Loucy (cell line): ENCODE results near the gene RDH12.
"Not testable (repeated sequence)": the region's sequence is repeated elsewhere in the genome, so short reads cannot be mapped to it uniquely, and the experiment has no call there.

Experiments
- H2AFZ ChIP-seq: fragments of 200-600 bp; sonication (generic); 2 replicates; pipeline ENCODE4 v1.6.0; 2016; ENCODE audit warnings: antibody characterized with exemption, mild to moderate bottlenecking, low read length, moderate library complexity
- H3F3A ChIP-seq: fragments of 200-600 bp; 2 replicates; pipeline ENCODE4 v1.6.0; 2016; ENCODE audit warnings: antibody characterized with exemption, low read depth, mild to moderate bottlenecking
- H3K27me3 ChIP-seq: fragments of 200-600 bp; sonication (generic); 2 replicates; pipeline ENCODE4 v1.6.1; 2014; ENCODE audit warnings: low read length, mild to moderate bottlenecking; ENCODE audit not compliant: insufficient read depth, poor library complexity, severe bottlenecking
- H3K36me3 ChIP-seq: fragments of 200-600 bp; sonication (generic); 2 replicates; pipeline ENCODE4 v1.6.1; 2016; ENCODE audit warnings: low read length; ENCODE audit not compliant: insufficient read depth
- H3K4me1 ChIP-seq: fragments of 200-600 bp; sonication (generic); 2 replicates; pipeline ENCODE4 v1.5.1; 2014; ENCODE audit warnings: low read length, mild to moderate bottlenecking; ENCODE audit not compliant: insufficient read depth, poor library complexity, severe bottlenecking
- H3K4me2 ChIP-seq: fragments of 200-600 bp; sonication (generic); 2 replicates; pipeline ENCODE4 v1.6.0; 2014; ENCODE audit warnings: antibody characterized with exemption, low read length, low read depth, mild to moderate bottlenecking; ENCODE audit not compliant: poor library complexity, severe bottlenecking
- H3K4me3 ChIP-seq: fragments of 200-600 bp; sonication (generic); 2 replicates; pipeline ENCODE4 v1.5.1; 2014; ENCODE audit warnings: low read length, mild to moderate bottlenecking, mixed read lengths; ENCODE audit not compliant: poor library complexity, severe bottlenecking
- H3K79me2 ChIP-seq: fragments of 200-600 bp; sonication (generic); 2 replicates; pipeline ENCODE4 v1.6.1; 2014; ENCODE audit warnings: low read length; ENCODE audit not compliant: insufficient read depth
- H3K9ac ChIP-seq: fragments of 200-600 bp; sonication (generic); 2 replicates; pipeline ENCODE4 v1.6.0; 2014; ENCODE audit warnings: mild to moderate bottlenecking, low read depth, low read length, moderate library complexity; ENCODE audit not compliant: poor library complexity, severe bottlenecking
- H3K9me2 ChIP-seq: fragments of 200-600 bp; sonication (generic); replicated peaks from 2 replicates; pipeline ENCODE4 v1.6.1; 2016; ENCODE audit warnings: low read depth, low read length, mixed read lengths
- H3K9me3 ChIP-seq: fragments of 200-600 bp; sonication (generic); 2 replicates; pipeline ENCODE4 v1.6.1; 2014; ENCODE audit warnings: mild to moderate bottlenecking, antibody characterized with exemption, low read length, low read depth; ENCODE audit not compliant: insufficient read depth
- H4K20me1 ChIP-seq: fragments of 200-600 bp; sonication (generic); 2 replicates; pipeline ENCODE4 v1.6.0; 2014; ENCODE audit warnings: antibody characterized with exemption, low read length, mild to moderate bottlenecking; ENCODE audit not compliant: insufficient read depth, poor library complexity, severe bottlenecking
- CTCF ChIP-seq: fragments of 200-600 bp; sonication (generic); conservative IDR thresholded peaks from 2 replicates; pipeline ENCODE4 v1.5.1; 2014; ENCODE audit warnings: mild to moderate bottlenecking, antibody characterized with exemption, low read length
- EZH2phosphoT487 ChIP-seq: fragments of 200-600 bp; IDR thresholded peaks from 2 replicates; pipeline ENCODE4 v1.6.1; 2018; ENCODE audit warnings: antibody characterized with exemption, mild to moderate bottlenecking, moderate library complexity, borderline replicate concordance

The RDH12 gene

GRCh38 chr14:67705211-67705610 is 3.5 kb downstream of the RDH12 start:
- no peak overlapping the region for H2AFZ ChIP-seq
- no peaks in the 10 kb centered on the region for H3K27me3 ChIP-seq
- H3K36me3 ChIP-seq, result no peaks in the 10 kb centered on the region
- H3F3A ChIP-seq, result no peaks in the 10 kb centered on the region
- H3K9me3 ChIP-seq, result peaks cover 14% of the 10 kb centered on the region; the same call in 1 of the 2 replicates
- H3K4me2 ChIP-seq, result no peak overlapping the region
- no peaks in the 10 kb centered on the region for H3K9me2 ChIP-seq
- TF ChIP-seq EZH2phosphoT487, result no peak
- H3K4me3 ChIP-seq, result no peak overlapping the region
- H4K20me1 ChIP-seq, result no peaks in the 10 kb centered on the region
- H3K79me2 ChIP-seq, result no peaks in the 10 kb centered on the region
- H3K4me1 ChIP-seq, result no peaks in the 10 kb centered on the region
- H3K9ac ChIP-seq, result no peak overlapping the region

- not testable (repeated sequence) for H3K27me3 ChIP-seq, H3K79me2 ChIP-seq, H3K9me2 ChIP-seq, H3K4me3 ChIP-seq, H3K36me3 ChIP-seq, H2AFZ ChIP-seq, H3K4me2 ChIP-seq, H3K9ac ChIP-seq, H3K4me1 ChIP-seq, H4K20me1 ChIP-seq, H3F3A ChIP-seq
- H3K9me3 ChIP-seq, result peaks cover 14% of the 10 kb centered on the region; the same call in 1 of the 2 replicates
Measured at GRCh38 chr14:67709346-67709745, 7.7 kb downstream of the RDH12 start.

GRCh38 chr14:67709796-67710195 is 8.1 kb downstream of the RDH12 start:
- H3K27me3 ChIP-seq, H3K9me2 ChIP-seq, H3K4me1 ChIP-seq, H3K36me3 ChIP-seq, H3K79me2 ChIP-seq, H3F3A ChIP-seq, H4K20me1 ChIP-seq, H3K4me2 ChIP-seq, H3K9ac ChIP-seq, H2AFZ ChIP-seq, H3K4me3 ChIP-seq: not testable (repeated sequence)
- peaks cover 14% of the 10 kb centered on the region; the same call in 1 of the 2 replicates for H3K9me3 ChIP-seq

- H3K79me2 ChIP-seq, result no peaks in the 10 kb centered on the region
- no peak overlapping the region for H3K4me2 ChIP-seq
- no peak overlapping the region for H3K4me3 ChIP-seq
- no peak overlapping the region for H3K9ac ChIP-seq
- H3K4me1 ChIP-seq, result no peaks in the 10 kb centered on the region
- H3K27me3 ChIP-seq, result no peaks in the 10 kb centered on the region
- H3K9me3 ChIP-seq, result peaks cover 14% of the 10 kb centered on the region; the same call in 1 of the 2 replicates
- TF ChIP-seq CTCF (no peak), EZH2phosphoT487 (no peak)
- H3F3A ChIP-seq, result no peaks in the 10 kb centered on the region
- no peaks in the 10 kb centered on the region for H4K20me1 ChIP-seq
- no peaks in the 10 kb centered on the region for H3K36me3 ChIP-seq
- H2AFZ ChIP-seq, result no peak overlapping the region
- no peaks in the 10 kb centered on the region for H3K9me2 ChIP-seq
Measured at GRCh38 chr14:67710209-67710608, 8.5 kb downstream of the RDH12 start.

GRCh38 chr14:67717048-67717447 is 15.4 kb downstream of the RDH12 start:
- H3K4me1 ChIP-seq, result peaks cover 2% of the 10 kb centered on the region
- no peaks in the 10 kb centered on the region for H3K9me2 ChIP-seq
- no peaks in the 10 kb centered on the region for H3K27me3 ChIP-seq
- no peaks in the 10 kb centered on the region for H4K20me1 ChIP-seq
- H3F3A ChIP-seq, result no peaks in the 10 kb centered on the region
- H3K4me3 ChIP-seq, result no peak overlapping the region
- no peak overlapping the region for H3K4me2 ChIP-seq
- TF ChIP-seq CTCF, result no peak
- no peak for TF ChIP-seq EZH2phosphoT487
- H3K9ac ChIP-seq, result no peak overlapping the region
- no peaks in the 10 kb centered on the region for H3K79me2 ChIP-seq
- H3K9me3 ChIP-seq, result no peaks in the 10 kb centered on the region
- H3K36me3 ChIP-seq, result no peaks in the 10 kb centered on the region
- no peak overlapping the region for H2AFZ ChIP-seq
